HepG2 (cell line): ENCODE results near the gene AJUBA. TPM values are rescaled to one million over a fixed set of nuclear protein-coding genes. Genes with fewer than 3 reads are reported as not detected.

Source experiments
- GZF1 ChIP-seq: sonication (generic); formaldehyde crosslinking; IDR thresholded peaks from 2 replicates; pipeline ENCODE4 v1.5.1; 2020; ENCODE audit warnings: mild to moderate bottlenecking, missing genetic modification reagents
- HOXA5 ChIP-seq: sonication (generic); formaldehyde crosslinking; IDR thresholded peaks from 2 replicates; pipeline ENCODE4 v1.4.0; 2020; ENCODE audit warnings: missing genetic modification reagents
- KDM2A ChIP-seq: sonication (generic); formaldehyde crosslinking; IDR thresholded peaks from 2 replicates; pipeline ENCODE4 v1.4.0; 2020; ENCODE audit warnings: low read depth, missing genetic modification reagents, borderline replicate concordance
- NCOA2 ChIP-seq: sonication (generic); formaldehyde crosslinking; IDR thresholded peaks from 2 replicates; pipeline ENCODE4 v1.8.0; 2022; ENCODE audit warnings: inconsistent platforms
- NCOR1 ChIP-seq: fragments of 200-600 bp; sonication (generic); IDR thresholded peaks from 2 replicates; pipeline ENCODE4 v1.7.0; 2017; ENCODE audit warnings: antibody characterized with exemption, low read length, borderline replicate concordance
- PHF21A ChIP-seq: sonication (generic); formaldehyde crosslinking; IDR thresholded peaks from 2 replicates; pipeline ENCODE4 v1.5.0; 2020; ENCODE audit warnings: mild to moderate bottlenecking, missing genetic modification reagents
- PHF5A ChIP-seq: IDR thresholded peaks from one replicate; pipeline ENCODE4 v1.6.1; 2018; ENCODE audit warnings: low read depth, missing genetic modification reagents; ENCODE audit not compliant: unreplicated experiment
- ZNF136 ChIP-seq: sonication (generic); formaldehyde crosslinking; IDR thresholded peaks from 2 replicates; pipeline ENCODE4 v1.8.1; 2022; ENCODE audit warnings: low read depth, mild to moderate bottlenecking, moderate library complexity, missing genetic modification reagents
- ZNF556 ChIP-seq: sonication (generic); formaldehyde crosslinking; IDR thresholded peaks from 2 replicates; pipeline ENCODE4 v1.4.0; 2020; ENCODE audit warnings: mild to moderate bottlenecking, missing genetic modification reagents, borderline replicate concordance
- ZNF605 ChIP-seq: sonication (generic); formaldehyde crosslinking; IDR thresholded peaks from 2 replicates; pipeline ENCODE4 v1.8.0; 2022; ENCODE audit warnings: mild to moderate bottlenecking, missing genetic modification reagents
- ZNF615 ChIP-seq: sonication (generic); formaldehyde crosslinking; IDR thresholded peaks from 2 replicates; pipeline ENCODE4 v1.5.0; 2020; ENCODE audit warnings: mild to moderate bottlenecking, missing genetic modification reagents, borderline replicate concordance
- ZNF644 ChIP-seq: IDR thresholded peaks from 2 replicates; pipeline ENCODE4 v1.6.1; 2016; ENCODE audit warnings: low read depth
- polyA plus RNA-seq, 8 experiments: library from polyadenylated mRNA; depleted of rRNA in 3 of 8; stranded (reverse) in 7 of 8; unstranded in 1 of 8; fragments of >200 nt; fragmentation: Illumina TruSeq in 4 of 8; extraction: Trizol in 4 of 8; gene quantifications; 2 replicates each; pipeline versions ENCODE4 v1.2.1 to v1.2.3, GENCODE V29; 2011 to 2016; ENCODE audit warnings: low read depth in 4 of 8, missing spikeins in 1 of 8, mixed read lengths in 1 of 8; ENCODE audit not compliant: insufficient read depth in 1 of 8
- total RNA-seq, 5 experiments: library from RNA; depleted of rRNA; stranded (reverse); fragments of >200 nt; fragmentation: Illumina TruSeq; extraction: Trizol; gene quantifications; 2 replicates each; pipeline ENCODE4 v1.2.3, GENCODE V29; 2016; ENCODE audit warnings: low read depth in 1 of 5
- TF ChIP-seq, protein P1 (sequence below): sonication (generic); formaldehyde crosslinking; IDR thresholded peaks from 2 replicates; pipeline ENCODE4 v1.4.0; 2020; ENCODE audit warnings: missing genetic modification reagents
- TF ChIP-seq, protein P2 (sequence below): sonication (generic); formaldehyde crosslinking; IDR thresholded peaks from 2 replicates; pipeline ENCODE4 v1.4.0; 2020; ENCODE audit warnings: missing genetic modification reagents
- TF ChIP-seq, protein P3 (sequence below): sonication (generic); formaldehyde crosslinking; IDR thresholded peaks from 2 replicates; pipeline ENCODE4 v1.4.0; 2020; ENCODE audit warnings: missing genetic modification reagents
- TF ChIP-seq, protein P4 (sequence below): sonication (generic); formaldehyde crosslinking; IDR thresholded peaks from 2 replicates; pipeline ENCODE4 v1.4.0; 2020; ENCODE audit warnings: missing genetic modification reagents, borderline replicate concordance
- TF ChIP-seq, protein P5 (sequence below): IDR thresholded peaks from 2 replicates; pipeline ENCODE4 v1.6.1; 2012; ENCODE audit warnings: inconsistent platforms
- TF ChIP-seq, protein P6 (sequence below): sonication (generic); formaldehyde crosslinking; IDR thresholded peaks from 2 replicates; pipeline ENCODE4 v1.8.1; 2023; ENCODE audit warnings: mild to moderate bottlenecking, missing genetic modification reagents, borderline replicate concordance

Gene AJUBA
- total and polyA plus RNA-seq, 2 of the 13 experiments (the other 11 are each of a cell fraction or from before 2014, with no cell fraction given): 157 to 241 TPM

DNA sequence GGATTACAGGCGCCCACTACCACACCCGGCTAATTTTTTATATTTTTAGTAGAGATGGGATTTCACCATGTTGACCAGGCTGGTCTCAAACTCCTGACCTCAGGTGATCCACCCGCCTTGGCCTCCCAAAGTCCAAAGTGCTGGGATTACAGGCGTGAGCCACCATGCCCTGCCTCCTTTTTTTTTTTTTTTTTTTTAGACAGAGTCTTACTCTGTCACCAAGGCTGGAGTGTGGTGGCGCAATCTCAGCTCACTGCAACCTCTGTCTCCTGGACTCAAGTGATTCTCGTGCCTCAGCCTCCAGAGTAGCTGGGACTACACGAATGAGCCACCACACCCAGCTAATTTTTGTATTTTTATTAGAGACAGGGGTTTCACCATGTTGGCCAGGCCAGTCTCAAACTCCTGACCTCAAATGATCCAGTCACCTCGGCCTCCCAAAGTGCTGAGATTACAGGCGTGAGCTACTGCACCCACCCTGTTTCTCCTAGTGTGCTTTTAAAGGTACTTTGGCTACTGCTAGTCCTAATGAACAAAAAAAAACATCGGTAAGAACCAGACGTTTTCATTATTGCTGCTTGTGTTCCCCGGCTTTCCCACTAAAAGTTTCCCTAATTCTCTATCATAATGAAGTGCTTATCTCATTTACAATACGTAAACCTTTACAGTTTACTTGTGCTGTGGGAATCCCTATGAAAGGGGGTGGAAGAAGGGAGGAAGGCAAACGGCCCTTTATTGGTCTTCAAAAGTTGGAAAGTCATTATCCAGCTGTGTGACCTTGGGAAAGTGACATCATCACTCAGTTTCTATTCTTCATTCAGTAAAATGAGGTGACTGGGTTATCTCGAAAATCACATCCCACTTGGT lies 16.2 kb downstream of the AJUBA start (continued):
- TF ChIP-seq, protein P1, sequence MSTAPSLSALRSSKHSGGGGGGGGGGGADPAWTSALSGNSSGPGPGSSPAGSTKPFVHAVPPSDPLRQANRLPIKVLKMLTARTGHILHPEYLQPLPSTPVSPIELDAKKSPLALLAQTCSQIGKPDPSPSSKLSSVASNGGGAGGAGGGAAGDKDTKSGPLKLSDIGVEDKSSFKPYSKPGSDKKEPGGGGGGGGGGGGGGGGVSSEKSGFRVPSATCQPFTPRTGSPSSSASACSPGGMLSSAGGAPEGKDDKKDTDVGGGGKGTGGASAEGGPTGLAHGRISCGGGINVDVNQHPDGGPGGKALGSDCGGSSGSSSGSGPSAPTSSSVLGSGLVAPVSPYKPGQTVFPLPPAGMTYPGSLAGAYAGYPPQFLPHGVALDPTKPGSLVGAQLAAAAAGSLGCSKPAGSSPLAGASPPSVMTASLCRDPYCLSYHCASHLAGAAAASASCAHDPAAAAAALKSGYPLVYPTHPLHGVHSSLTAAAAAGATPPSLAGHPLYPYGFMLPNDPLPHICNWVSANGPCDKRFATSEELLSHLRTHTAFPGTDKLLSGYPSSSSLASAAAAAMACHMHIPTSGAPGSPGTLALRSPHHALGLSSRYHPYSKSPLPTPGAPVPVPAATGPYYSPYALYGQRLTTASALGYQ: peak; percentile 77; the same call in 1 of the 2 replicates
- TF ChIP-seq ZNF605 (CRISPR knock-in tag) (peak; percentile 65; the same call in 1 of the 2 replicates), ZNF615 (0 out of 2 replicates have a peak, but pooled peaks have one; percentile 44), ZNF136 (CRISPR knock-in tag) (0 out of 2 replicates have a peak, but pooled peaks have one; percentile 51), PHF5A (CRISPR knock-in tag) (peak; percentile 22), GZF1 (CRISPR knock-in tag) (0 out of 2 replicates have a peak, but pooled peaks have one; percentile 39), HOXA5 (peak; percentile 70), KDM2A (CRISPR knock-in tag) (peak; percentile 79), NCOR1 (peak; percentile 90), ZNF644 (CRISPR knock-in tag) (peak; percentile 88), PHF21A (CRISPR knock-in tag) (peak; percentile 92), ZNF556 (CRISPR knock-in tag) (0 out of 2 replicates have a peak, but pooled peaks have one; percentile 9), NCOA2 (peak; percentile 69)
- TF ChIP-seq, protein P2, sequence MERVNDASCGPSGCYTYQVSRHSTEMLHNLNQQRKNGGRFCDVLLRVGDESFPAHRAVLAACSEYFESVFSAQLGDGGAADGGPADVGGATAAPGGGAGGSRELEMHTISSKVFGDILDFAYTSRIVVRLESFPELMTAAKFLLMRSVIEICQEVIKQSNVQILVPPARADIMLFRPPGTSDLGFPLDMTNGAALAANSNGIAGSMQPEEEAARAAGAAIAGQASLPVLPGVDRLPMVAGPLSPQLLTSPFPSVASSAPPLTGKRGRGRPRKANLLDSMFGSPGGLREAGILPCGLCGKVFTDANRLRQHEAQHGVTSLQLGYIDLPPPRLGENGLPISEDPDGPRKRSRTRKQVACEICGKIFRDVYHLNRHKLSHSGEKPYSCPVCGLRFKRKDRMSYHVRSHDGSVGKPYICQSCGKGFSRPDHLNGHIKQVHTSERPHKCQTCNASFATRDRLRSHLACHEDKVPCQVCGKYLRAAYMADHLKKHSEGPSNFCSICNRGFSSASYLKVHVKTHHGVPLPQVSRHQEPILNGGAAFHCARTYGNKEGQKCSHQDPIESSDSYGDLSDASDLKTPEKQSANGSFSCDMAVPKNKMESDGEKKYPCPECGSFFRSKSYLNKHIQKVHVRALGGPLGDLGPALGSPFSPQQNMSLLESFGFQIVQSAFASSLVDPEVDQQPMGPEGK (CRISPR knock-in tag): peak; percentile 49; the same call in 1 of the 2 replicates
- TF ChIP-seq, protein P3, sequence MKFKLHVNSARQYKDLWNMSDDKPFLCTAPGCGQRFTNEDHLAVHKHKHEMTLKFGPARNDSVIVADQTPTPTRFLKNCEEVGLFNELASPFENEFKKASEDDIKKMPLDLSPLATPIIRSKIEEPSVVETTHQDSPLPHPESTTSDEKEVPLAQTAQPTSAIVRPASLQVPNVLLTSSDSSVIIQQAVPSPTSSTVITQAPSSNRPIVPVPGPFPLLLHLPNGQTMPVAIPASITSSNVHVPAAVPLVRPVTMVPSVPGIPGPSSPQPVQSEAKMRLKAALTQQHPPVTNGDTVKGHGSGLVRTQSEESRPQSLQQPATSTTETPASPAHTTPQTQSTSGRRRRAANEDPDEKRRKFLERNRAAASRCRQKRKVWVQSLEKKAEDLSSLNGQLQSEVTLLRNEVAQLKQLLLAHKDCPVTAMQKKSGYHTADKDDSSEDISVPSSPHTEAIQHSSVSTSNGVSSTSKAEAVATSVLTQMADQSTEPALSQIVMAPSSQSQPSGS (CRISPR knock-in tag): peak; percentile 22
- TF ChIP-seq, protein P4, sequence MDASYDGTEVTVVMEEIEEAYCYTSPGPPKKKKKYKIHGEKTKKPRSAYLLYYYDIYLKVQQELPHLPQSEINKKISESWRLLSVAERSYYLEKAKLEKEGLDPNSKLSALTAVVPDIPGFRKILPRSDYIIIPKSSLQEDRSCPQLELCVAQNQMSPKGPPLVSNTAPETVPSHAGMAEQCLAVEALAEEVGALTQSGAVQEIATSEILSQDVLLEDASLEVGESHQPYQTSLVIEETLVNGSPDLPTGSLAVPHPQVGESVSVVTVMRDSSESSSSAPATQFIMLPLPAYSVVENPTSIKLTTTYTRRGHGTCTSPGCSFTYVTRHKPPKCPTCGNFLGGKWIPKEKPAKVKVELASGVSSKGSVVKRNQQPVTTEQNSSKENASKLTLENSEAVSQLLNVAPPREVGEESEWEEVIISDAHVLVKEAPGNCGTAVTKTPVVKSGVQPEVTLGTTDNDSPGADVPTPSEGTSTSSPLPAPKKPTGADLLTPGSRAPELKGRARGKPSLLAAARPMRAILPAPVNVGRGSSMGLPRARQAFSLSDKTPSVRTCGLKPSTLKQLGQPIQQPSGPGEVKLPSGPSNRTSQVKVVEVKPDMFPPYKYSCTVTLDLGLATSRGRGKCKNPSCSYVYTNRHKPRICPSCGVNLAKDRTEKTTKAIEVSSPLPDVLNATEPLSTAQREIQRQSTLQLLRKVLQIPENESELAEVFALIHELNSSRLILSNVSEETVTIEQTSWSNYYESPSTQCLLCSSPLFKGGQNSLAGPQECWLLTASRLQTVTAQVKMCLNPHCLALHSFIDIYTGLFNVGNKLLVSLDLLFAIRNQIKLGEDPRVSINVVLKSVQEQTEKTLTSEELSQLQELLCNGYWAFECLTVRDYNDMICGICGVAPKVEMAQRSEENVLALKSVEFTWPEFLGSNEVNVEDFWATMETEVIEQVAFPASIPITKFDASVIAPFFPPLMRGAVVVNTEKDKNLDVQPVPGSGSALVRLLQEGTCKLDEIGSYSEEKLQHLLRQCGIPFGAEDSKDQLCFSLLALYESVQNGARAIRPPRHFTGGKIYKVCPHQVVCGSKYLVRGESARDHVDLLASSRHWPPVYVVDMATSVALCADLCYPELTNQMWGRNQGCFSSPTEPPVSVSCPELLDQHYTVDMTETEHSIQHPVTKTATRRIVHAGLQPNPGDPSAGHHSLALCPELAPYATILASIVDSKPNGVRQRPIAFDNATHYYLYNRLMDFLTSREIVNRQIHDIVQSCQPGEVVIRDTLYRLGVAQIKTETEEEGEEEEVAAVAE (CRISPR knock-in tag): peak; percentile 21
- TF ChIP-seq, protein P5, sequence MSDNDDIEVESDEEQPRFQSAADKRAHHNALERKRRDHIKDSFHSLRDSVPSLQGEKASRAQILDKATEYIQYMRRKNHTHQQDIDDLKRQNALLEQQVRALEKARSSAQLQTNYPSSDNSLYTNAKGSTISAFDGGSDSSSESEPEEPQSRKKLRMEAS: peak; percentile 21; the same call in 1 of the 2 replicates
- TF ChIP-seq, protein P6, sequence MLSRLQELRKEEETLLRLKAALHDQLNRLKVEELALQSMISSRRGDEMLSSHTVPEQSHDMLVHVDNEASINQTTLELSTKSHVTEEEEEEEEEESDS: peak; percentile 81
